Ishikawa (cell line): ENCODE measurements around the gene ZNF667.

Source experiments
- EP300 ChIP-seq: IDR thresholded peaks from 2 replicates; pipeline ENCODE4 v1.6.1; 2012; ENCODE audit warnings: borderline replicate concordance
- FOXM1 ChIP-seq: IDR thresholded peaks from 2 replicates; pipeline ENCODE4 v1.6.1; 2012; ENCODE audit warnings: low read depth, borderline replicate concordance
- TAF1 ChIP-seq: IDR thresholded peaks from 2 replicates; pipeline ENCODE4 v1.6.1; 2012; ENCODE audit warnings: low read depth, mild to moderate bottlenecking
- TF ChIP-seq, protein P1 (sequence below): IDR thresholded peaks from 2 replicates; pipeline ENCODE4 v1.6.1; 2012; ENCODE audit warnings: low read depth, mild to moderate bottlenecking

DNA sequence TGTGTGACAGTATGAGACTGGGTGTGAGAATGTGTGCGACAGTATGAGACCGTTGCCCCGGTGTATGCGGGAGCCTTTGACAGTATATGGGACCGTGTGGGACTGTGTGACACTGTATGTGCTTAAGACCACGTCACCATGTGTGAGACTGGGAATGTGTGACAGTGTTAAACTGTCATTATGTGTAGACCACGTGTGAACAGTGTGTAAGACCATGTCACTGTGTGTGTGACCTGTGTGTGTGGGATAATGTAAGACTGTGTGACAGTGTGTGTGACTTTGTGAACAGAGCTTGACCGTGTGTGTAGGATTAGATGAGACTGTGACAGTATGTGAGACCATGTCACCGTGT lies 72.5 kb downstream of the ZNF667 start:
- no peak for TF ChIP-seq EP300
- TF ChIP-seq, protein P1, sequence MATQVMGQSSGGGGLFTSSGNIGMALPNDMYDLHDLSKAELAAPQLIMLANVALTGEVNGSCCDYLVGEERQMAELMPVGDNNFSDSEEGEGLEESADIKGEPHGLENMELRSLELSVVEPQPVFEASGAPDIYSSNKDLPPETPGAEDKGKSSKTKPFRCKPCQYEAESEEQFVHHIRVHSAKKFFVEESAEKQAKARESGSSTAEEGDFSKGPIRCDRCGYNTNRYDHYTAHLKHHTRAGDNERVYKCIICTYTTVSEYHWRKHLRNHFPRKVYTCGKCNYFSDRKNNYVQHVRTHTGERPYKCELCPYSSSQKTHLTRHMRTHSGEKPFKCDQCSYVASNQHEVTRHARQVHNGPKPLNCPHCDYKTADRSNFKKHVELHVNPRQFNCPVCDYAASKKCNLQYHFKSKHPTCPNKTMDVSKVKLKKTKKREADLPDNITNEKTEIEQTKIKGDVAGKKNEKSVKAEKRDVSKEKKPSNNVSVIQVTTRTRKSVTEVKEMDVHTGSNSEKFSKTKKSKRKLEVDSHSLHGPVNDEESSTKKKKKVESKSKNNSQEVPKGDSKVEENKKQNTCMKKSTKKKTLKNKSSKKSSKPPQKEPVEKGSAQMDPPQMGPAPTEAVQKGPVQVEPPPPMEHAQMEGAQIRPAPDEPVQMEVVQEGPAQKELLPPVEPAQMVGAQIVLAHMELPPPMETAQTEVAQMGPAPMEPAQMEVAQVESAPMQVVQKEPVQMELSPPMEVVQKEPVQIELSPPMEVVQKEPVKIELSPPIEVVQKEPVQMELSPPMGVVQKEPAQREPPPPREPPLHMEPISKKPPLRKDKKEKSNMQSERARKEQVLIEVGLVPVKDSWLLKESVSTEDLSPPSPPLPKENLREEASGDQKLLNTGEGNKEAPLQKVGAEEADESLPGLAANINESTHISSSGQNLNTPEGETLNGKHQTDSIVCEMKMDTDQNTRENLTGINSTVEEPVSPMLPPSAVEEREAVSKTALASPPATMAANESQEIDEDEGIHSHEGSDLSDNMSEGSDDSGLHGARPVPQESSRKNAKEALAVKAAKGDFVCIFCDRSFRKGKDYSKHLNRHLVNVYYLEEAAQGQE = no peak
- TF ChIP-seq TAF1 = no peak
- no peak for TF ChIP-seq FOXM1
